Measurements from ENCODE around the gene HES3. TPM values are rescaled to one million over a fixed set of nuclear protein-coding genes. Genes with fewer than 3 reads are reported as not detected.
A peak's percentile ranks its signal among the peaks of the same experiment; 100 is the strongest.

Gene HES3
- total RNA-seq, 2 donors from 2014 or later = not detected

DNA sequence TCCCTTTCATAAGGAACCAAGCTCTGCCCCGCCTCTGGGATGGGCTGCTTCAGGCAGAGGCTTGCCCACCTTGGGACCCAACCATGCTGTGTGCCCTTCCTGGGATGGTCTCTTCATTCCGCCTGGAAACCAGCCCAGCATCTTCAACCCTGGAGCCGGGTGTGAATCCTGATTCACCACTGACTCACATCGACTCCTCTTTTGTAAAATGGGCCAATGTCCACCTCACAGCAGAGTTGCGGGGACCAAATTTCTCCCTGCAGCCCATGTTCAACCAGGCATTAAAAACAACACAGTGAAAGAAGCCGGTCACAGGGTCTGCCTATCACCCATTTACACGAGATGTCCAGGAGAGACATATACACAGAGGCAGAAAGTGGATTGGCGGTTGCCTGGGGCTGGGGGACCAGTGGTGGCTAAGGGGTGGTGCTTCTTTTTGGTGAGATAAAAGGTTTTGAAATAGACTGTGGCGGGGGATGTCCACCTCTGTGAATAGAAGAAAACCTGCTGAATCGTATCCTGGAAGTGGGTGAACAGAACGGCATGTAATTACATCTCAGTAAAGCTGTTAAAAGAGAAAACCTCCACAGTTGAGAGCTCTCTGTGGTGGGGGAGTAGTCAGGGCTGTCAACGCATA is 23.8 kb downstream of the HES3 start:
- H3K36me3 Mint-ChIP-seq = no peaks in the 10 kb centered on the region
- peak overlapping the region in 1 of 2 donors; percentile 50 for H3K27ac Mint-ChIP-seq
- DNase-seq (ENCODE audit: low spot score in 2 of 2) (no peak), ATAC-seq (no peak)
- H3K9me3 Mint-ChIP-seq = no peaks in the 10 kb centered on the region

DNA sequence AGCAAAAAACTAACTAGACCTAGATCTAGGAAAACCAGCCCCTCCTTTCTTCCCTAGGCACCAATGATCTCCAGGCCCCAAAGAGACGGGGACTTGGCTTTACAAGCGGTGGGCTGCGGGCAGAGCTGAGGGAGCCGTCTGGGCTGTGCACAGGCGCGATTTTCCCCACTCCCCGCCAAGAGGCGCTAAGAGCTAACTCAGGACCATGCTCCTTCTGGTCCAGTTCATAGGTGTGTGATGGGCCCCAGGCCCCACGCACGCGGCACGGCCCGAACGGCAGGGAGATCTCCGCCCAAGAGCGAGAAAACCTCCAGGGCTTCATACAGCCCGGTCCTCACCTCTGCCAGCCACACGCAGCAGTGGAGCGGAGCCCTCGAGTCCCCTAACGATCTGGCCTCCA is 24.4 kb downstream of the HES3 start:
- H3K36me3 Mint-ChIP-seq = no peaks in the 10 kb centered on the region
- DNase-seq (ENCODE audit: low spot score in 2 of 2) (no peak), ATAC-seq (no peak)
- H3K27ac Mint-ChIP-seq = no peak overlapping the region
- no peaks in the 10 kb centered on the region for H3K9me3 Mint-ChIP-seq

DNA sequence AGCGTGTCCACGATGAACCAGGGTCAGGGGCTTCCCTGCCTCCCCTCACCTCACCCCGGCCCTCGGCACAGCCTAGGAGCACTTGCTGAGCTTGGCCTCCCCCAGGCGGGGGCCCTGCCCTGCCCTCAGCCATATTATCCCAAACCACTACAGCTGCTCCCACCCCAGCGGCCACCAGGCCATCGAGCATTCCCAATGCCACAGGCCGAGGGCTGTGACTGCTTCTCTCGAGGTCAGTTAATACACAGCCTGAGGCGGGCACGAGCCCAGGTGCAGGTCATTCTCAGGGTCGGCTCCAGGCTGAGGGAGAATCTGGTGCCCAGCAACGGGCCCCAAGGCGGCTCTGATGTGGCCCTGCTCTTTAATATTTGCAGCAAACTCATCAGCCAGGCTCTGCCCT is 25.3 kb downstream of the HES3 start:
- Mint-ChIP-seq H3K27ac (no peak overlapping the region), H3K9me3 (no peaks in the 10 kb centered on the region), H3K36me3 (no peaks in the 10 kb centered on the region)
- ATAC-seq (no peak), DNase-seq (ENCODE audit: low spot score in 2 of 2) (no peak)

DNA sequence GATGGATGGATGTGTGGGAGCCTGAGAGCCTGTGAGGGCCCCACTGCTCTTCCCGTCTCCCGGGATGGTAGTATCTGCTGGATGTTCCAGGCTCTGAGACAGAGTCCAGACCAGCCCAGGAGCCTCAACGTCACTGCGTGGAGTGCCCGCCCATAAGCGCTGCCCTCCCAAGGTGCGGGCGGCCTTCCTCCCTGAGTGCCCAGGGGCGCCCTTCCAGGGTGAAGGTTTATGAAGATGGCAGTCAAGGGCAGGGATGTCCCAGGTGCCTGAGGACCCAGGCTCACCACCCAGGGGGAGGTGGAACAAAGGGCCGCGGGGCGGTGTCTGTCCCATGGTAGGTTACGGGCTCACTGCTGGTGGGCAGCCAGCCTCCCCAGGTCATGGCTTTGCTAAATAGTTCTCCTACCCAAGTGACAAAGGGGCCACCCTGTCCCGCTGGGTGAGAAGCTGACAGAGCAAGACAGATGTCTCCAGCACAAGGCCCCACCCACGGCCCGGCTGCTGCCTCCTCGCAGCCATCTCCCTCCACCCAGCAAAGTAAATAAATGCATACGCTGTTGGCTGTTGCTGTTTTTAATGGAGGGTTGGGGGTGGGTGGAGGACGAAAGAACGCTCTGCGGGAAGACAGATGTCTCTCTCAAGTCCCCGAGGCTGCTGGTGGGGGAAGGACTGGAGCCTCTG is 25.9 kb downstream of the HES3 start:
- no peaks in the 10 kb centered on the region for H3K36me3 Mint-ChIP-seq
- no peak for ATAC-seq
- no peak for DNase-seq (ENCODE audit: low spot score in 2 of 2)
- no peaks in the 10 kb centered on the region for H3K9me3 Mint-ChIP-seq
- H3K27ac Mint-ChIP-seq = no peak overlapping the region

DNA sequence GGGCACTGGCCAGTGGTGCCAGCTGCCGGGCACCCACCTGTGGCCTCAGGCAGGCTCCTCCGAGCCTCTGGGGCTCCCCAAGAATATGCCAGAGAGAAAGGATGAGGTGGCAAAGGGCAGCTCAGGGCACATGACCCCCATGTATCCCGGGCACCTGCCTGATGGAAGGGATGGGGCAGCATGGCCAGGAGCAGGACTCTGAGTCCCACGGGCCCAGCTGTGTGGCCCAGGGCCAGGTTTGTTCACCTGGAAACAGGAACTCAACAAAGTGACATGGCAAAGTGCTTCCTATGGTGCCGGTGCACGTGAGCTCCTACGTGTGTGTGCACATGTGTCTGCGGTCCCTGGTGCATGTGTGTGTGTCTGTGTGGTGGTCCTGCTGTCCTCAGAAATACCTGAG is 26.4 kb downstream of the HES3 start:
- ATAC-seq = no peak

DNA sequence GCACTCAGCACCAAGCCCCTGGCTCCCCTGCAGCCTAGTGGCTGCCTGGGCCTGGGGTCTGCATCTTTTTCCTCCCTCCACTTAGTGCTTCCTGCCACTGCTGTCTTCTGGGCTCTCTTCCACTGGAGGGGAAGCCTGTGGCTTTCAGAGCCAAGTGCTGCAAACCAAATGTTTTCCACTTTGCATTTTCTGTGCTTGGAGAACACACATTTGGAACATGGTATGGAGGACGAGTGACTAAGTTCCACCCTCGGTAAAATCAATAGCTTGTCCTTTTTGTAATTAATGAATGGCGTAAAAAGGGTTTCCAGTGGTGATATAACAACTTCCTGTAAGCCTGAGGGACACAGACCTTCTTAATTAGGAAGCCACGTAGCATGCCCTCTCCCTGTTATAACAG is 27.0 kb downstream of the HES3 start:
- no peaks in the 10 kb centered on the region for H3K9me3 Mint-ChIP-seq
- no peak overlapping the region for H3K27ac Mint-ChIP-seq
- DNase-seq (ENCODE audit: low spot score in 2 of 2) = no peak
- no peak for ATAC-seq
- H3K36me3 Mint-ChIP-seq = no peaks in the 10 kb centered on the region

More for the DNA sequence above, 26.4 kb downstream of the HES3 start:
- H3K27ac Mint-ChIP-seq = no peak overlapping the region
- no peaks in the 10 kb centered on the region for H3K9me3 Mint-ChIP-seq
- no peaks in the 10 kb centered on the region for H3K36me3 Mint-ChIP-seq
- no peak for DNase-seq (ENCODE audit: low spot score in 2 of 2)

GRCh38 chr1:6271554-6271953 is 27.6 kb downstream of the HES3 start:
- Mint-ChIP-seq H3K9me3 (no peaks in the 10 kb centered on the region), H3K27ac (peak overlapping the region in 1 of 2 donors; percentile 44), H3K36me3 (no peaks in the 10 kb centered on the region)
- ATAC-seq (no peak), DNase-seq (ENCODE audit: low spot score in 2 of 2) (no peak)

DNA sequence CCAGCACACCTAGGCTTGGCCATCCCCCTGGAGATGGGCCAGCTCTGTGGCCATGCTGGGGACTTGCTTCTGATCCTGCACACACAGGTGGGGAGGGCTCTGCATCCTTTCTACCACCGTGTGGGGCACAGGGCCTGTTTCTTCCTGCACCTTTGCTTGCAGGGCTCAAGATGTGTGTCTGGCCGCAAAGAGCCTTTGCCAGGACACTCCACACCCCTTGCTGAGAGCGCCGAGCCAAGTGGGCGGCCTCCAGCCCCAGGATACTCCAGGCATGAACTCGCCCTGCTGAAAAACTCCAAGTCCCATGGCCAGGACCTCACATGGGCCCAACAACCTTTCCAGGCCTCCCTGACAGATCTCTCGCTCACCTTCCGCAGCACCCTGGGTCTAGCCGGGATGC is 28.5 kb downstream of the HES3 start:
- no peaks in the 10 kb centered on the region for H3K36me3 Mint-ChIP-seq
- peak overlapping the region in 1 of 2 donors; percentile 19 for H3K27ac Mint-ChIP-seq
- DNase-seq (ENCODE audit: low spot score in 2 of 2) (no peak), ATAC-seq (no peak)
- H3K9me3 Mint-ChIP-seq = no peaks in the 10 kb centered on the region

DNA sequence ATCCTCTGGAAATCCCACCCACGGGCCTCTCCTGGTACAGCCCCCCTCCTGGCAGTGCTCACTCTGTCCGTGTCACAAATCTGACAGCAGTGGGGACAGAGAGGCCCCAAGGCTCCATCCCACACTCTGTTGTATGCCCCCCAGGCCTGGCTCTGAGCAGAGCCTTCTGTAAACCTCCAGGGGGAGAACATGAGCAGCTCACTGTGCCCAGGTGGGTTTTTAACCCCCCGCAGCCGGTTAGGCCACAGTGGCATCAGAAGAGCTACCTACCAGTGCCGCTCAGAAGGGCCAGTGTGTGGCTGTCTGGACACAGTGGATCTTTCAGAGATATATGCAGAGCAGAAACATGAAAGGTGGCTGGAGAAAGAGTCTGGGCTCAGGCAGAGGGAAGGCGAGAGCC is 28.9 kb downstream of the HES3 start:
- Mint-ChIP-seq H3K9me3 (no peaks in the 10 kb centered on the region), H3K36me3 (no peaks in the 10 kb centered on the region), H3K27ac (peak overlapping the region in 1 of 2 donors; percentile 19)
- ATAC-seq (no peak), DNase-seq (ENCODE audit: low spot score in 2 of 2) (no peak)

- no peaks in the 10 kb centered on the region for H3K9me3 Mint-ChIP-seq
- no peak for DNase-seq (ENCODE audit: low spot score in 2 of 2)
- ATAC-seq = no peak
- H3K36me3 Mint-ChIP-seq = no peaks in the 10 kb centered on the region
- H3K27ac Mint-ChIP-seq = no peak overlapping the region
Measured at GRCh38 chr1:6273380-6273891, 29.5 kb downstream of the HES3 start.

GRCh38 chr1:6274102-6274501 is 30.1 kb downstream of the HES3 start:
- ATAC-seq (no peak), DNase-seq (ENCODE audit: low spot score in 2 of 2) (no peak)
- Mint-ChIP-seq H3K9me3 (no peaks in the 10 kb centered on the region), H3K27ac (no peak overlapping the region), H3K36me3 (no peaks in the 10 kb centered on the region)

DNA sequence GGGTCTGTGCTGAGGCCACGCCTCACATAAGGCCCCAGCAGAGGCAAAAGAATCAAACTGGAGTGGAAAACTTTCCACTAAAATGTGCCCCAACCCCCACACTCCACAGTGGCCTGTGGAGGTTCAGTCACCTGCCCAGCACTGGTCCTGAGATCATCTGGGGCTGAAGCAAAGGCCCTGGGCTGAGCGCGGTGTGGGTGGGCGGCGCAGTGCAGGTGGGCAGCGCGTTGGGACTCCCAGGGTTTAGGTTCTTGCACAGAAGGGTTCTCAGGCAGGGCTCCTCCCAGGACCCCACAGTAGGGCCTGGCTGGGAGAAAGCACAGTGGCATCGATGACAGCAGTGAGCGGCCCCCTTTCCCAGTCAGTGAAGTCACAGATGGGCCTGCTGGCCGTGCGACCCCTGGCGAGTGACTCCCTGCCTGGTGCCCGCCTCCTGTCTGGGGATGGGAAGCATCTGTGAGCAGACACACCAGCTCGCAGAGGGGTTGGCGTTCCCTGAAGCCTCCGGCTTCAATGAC is 30.7 kb downstream of the HES3 start:
- no peak overlapping the region for H3K27ac Mint-ChIP-seq
- ATAC-seq = no peak
- H3K9me3 Mint-ChIP-seq = no peaks in the 10 kb centered on the region
- DNase-seq (ENCODE audit: low spot score in 2 of 2) = no peak
- no peaks in the 10 kb centered on the region for H3K36me3 Mint-ChIP-seq

DNA sequence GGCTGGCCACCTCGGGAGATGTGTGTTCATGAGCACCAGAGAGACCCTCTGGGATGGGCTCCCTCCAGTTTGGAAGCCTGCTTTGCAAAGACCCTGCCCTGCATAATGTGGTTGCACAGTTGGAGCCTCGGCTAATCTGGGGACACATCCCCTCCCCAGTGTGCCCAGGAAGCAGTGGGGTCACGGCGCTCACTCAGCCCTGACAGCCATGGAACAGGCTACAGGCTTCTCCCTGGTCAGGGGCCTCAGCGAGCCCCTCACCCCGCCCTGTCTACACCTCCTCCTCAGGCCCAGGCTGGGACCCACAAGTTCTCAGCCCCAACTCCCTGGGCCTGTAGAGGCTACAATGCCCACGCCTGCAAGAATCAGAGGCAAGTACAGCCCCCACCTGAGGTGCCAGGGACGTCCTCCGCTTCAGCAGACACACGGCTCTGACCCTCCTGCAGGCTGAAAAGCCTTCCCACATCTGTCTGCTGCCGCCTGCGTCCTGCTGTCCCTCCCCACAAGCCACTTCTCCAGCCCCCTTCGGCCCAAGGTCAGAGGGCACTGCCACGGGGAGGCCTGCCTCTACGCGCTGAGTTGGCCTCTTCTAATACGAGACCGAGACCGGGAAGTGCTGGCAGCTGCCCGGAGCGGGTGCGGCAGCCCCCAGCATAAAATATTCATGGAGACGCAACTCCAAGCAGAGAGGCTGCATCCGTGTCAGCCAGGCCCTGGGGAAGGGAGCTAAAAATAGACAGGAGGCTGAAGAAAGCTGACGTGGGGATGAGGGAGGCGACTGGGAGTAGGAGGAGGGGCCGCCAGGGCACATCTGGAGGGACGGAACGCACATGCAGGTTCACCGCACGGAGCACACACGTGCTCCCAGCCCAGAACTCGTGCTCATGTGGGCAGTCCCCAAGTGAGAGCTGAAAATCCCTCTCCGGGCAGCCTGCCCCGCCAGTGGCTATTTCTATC is 32.1 kb downstream of the HES3 start:
- H3K27ac Mint-ChIP-seq = no peak overlapping the region
- no peak for DNase-seq (ENCODE audit: low spot score in 2 of 2)
- H3K9me3 Mint-ChIP-seq = no peaks in the 10 kb centered on the region
- H3K36me3 Mint-ChIP-seq = no peaks in the 10 kb centered on the region
- ATAC-seq = no peak

- Mint-ChIP-seq H3K27ac (peak overlapping the region in 1 of 2 donors; percentile 42), H3K9me3 (no peaks in the 10 kb centered on the region), H3K36me3 (no peaks in the 10 kb centered on the region)
- DNase-seq (ENCODE audit: low spot score in 2 of 2) (no peak), ATAC-seq (no peak)
Measured at GRCh38 chr1:6276811-6277555, 33.0 kb downstream of the HES3 start.

DNA sequence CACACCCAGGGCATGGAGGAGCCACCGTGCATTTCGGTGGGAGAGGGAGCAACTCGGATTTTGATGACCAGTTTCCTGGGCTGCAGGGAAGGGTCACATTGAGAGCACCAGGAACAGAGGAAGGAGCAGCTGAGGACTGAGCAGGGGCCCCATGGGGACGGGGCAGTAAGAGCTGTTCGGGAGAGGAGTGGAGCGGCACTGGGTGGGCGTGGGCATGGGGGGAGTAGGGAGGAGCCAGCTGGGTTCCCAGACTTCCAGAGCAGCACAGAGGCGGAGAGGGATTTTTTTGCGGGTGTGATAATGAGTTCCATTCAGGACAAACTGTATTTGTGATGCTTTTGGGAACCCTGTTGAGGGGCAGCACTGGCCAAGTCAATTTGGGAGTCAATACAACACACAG is 34.3 kb downstream of the HES3 start:
- no peak for DNase-seq (ENCODE audit: low spot score in 2 of 2)
- Mint-ChIP-seq H3K36me3 (no peaks in the 10 kb centered on the region), H3K9me3 (no peaks in the 10 kb centered on the region), H3K27ac (peak overlapping the region in 1 of 2 donors; percentile 31)
- no peak for ATAC-seq

GRCh38 chr1:6279066-6279465 is 35.1 kb downstream of the HES3 start:
- H3K9me3 Mint-ChIP-seq = no peaks in the 10 kb centered on the region
- DNase-seq (ENCODE audit: low spot score in 2 of 2) = no peak
- ATAC-seq = no peak
- no peaks in the 10 kb centered on the region for H3K36me3 Mint-ChIP-seq
- no peak overlapping the region for H3K27ac Mint-ChIP-seq

All from activated naive CD4-positive, alpha-beta T cell treated with anti-CD3 and anti-CD28 coated beads, Interleukin-2, amount 50 U/mL, for 72 hours (primary cell).